Activated CD8-positive, alpha-beta T cell treated with anti-CD3 and anti-CD28 coated beads for 36 hours (primary cell): Measurements from ENCODE around the gene PGLYRP1. TPM values are rescaled to one million over a fixed set of nuclear protein-coding genes. Genes with fewer than 3 reads are reported as not detected.

Source experiments
- ATAC-seq: fragments of 200-7000 bp; cut with Tn5 transposase; one replicate; pipeline ENCODE4 v1.10.0; 2021; ENCODE audit warnings: mild to moderate bottlenecking, moderate library complexity
- CTCF ChIA-PET: fragments of 350-600 bp; sonication (Branson Sonifier 250); formaldehyde crosslinking; loops from one replicate; lab custom pipeline; 2021; ENCODE audit warnings: antibody characterized with exemption; lab: Charles Lee
- POLR2A ChIA-PET: fragments of 350-600 bp; sonication (Branson Sonifier 250); formaldehyde crosslinking; loops from one replicate; lab custom pipeline; 2021; ENCODE audit warnings: antibody characterized with exemption; lab: Charles Lee
- DNase-seq: peaks from one replicate; pipeline ENCODE4 v3.0.0-alpha.2; 2020
- H3K27ac Mint-ChIP-seq: one replicate; pipeline ENCODE4 v1.8.0; 2021; ENCODE audit warnings: mild to moderate bottlenecking, mixed read lengths
- H3K27me3 Mint-ChIP-seq: one replicate; pipeline ENCODE4 v1.8.0; 2021; ENCODE audit warnings: mixed read lengths
- H3K36me3 Mint-ChIP-seq: one replicate; pipeline ENCODE4 v1.8.0; 2021; ENCODE audit warnings: low read depth, mixed read lengths
- H3K4me1 Mint-ChIP-seq: one replicate; pipeline ENCODE4 v1.8.0; 2021; ENCODE audit warnings: low read depth, mixed read lengths
- H3K4me3 Mint-ChIP-seq: one replicate; pipeline ENCODE4 v1.8.0; 2021; ENCODE audit warnings: mild to moderate bottlenecking, moderate library complexity, mixed read lengths
- H3K9me3 Mint-ChIP-seq: one replicate; pipeline ENCODE4 v1.8.0; 2021; ENCODE audit warnings: mixed read lengths
- CTCF ChIP-seq: fragments of 200-600 bp; IDR thresholded peaks from one replicate; pipeline ENCODE4 v1.8.0; 2022; ENCODE audit warnings: antibody characterized with exemption, mild to moderate bottlenecking
- intact Hi-C: fragments of 100-400 bp; cut with micrococcal nuclease; formaldehyde crosslinking; loops from one replicate; pipeline ENCODE4 v1.10.0; 2022
- total RNA-seq, 2 experiments: library from RNA; stranded (reverse); gene quantifications; one replicate each; pipeline ENCODE4 v1.2.3, GENCODE V29; 2021

Gene PGLYRP1
- total RNA-seq, 2 experiments from 2014 or later = not detected

GRCh38 chr19:45981350-45981749, 41.5 kb downstream of the PGLYRP1 start:
- ATAC-seq (no peak), DNase-seq (no peak)
- ChIA-PET POLR2A (no interaction called here), CTCF (no interaction called here)
- H3K36me3 Mint-ChIP-seq = no peaks in the 10 kb centered on the region
- intact Hi-C loops = no loop called here
- no peaks in the 10 kb centered on the region for H3K4me1 Mint-ChIP-seq
- H3K27me3 Mint-ChIP-seq = peaks cover 16% of the 10 kb centered on the region
- no peak overlapping the region for H3K27ac Mint-ChIP-seq
- TF ChIP-seq CTCF = no peak
- H3K9me3 Mint-ChIP-seq = peaks cover 2% of the 10 kb centered on the region
- H3K4me3 Mint-ChIP-seq = no peak overlapping the region

- DNase-seq (no peak), ATAC-seq (no peak)
- TF ChIP-seq CTCF = no peak
- H3K27ac Mint-ChIP-seq = no peak overlapping the region
- ChIA-PET CTCF (no interaction called here), POLR2A (no interaction called here)
- intact Hi-C loops = no loop called here
- no peaks in the 10 kb centered on the region for H3K36me3 Mint-ChIP-seq
- H3K9me3 Mint-ChIP-seq = no peaks in the 10 kb centered on the region
- H3K4me1 Mint-ChIP-seq = no peaks in the 10 kb centered on the region
- H3K27me3 Mint-ChIP-seq = peaks cover 28% of the 10 kb centered on the region
- no peak overlapping the region for H3K4me3 Mint-ChIP-seq
Measured at GRCh38 chr19:45978156-45978555, 44.7 kb downstream of the PGLYRP1 start.

GRCh38 chr19:45976178-45976577, 46.7 kb downstream of the PGLYRP1 start:
- CTCF ChIA-PET = interaction anchor here (0.7 kb wide), 1 partner anchor 52 kb away, joined by 3 read pairs; no protein-coding TSS in a partner anchor
- no peak overlapping the region for H3K4me3 Mint-ChIP-seq
- no peak for ATAC-seq

GRCh38 chr19:45975306-45976070, 47.4 kb downstream of the PGLYRP1 start:
- H3K27ac Mint-ChIP-seq = no peak overlapping the region
- intact Hi-C loops = no loop called here
- DNase-seq (no peak), ATAC-seq (no peak)
- H3K9me3 Mint-ChIP-seq = no peaks in the 10 kb centered on the region
- TF ChIP-seq CTCF = no peak
- peaks cover 37% of the 10 kb centered on the region for H3K27me3 Mint-ChIP-seq
- no peak overlapping the region for H3K4me3 Mint-ChIP-seq
- H3K36me3 Mint-ChIP-seq = no peaks in the 10 kb centered on the region
- H3K4me1 Mint-ChIP-seq = peaks cover 13% of the 10 kb centered on the region
- CTCF ChIA-PET = interaction anchor here (0.7 kb wide), 1 partner anchor 53 kb away, joined by 3 read pairs; no protein-coding TSS in a partner anchor
- POLR2A ChIA-PET = interaction anchor here (0.6 kb wide), 2 partner anchors 162 to 170 kb away, joined by 3 to 6 read pairs; no protein-coding TSS in a partner anchor

More at GRCh38 chr19:45976178-45976577, 46.7 kb downstream of the PGLYRP1 start:
- H3K27ac Mint-ChIP-seq = no peak overlapping the region
- intact Hi-C loops = no loop called here
- H3K4me1 Mint-ChIP-seq = peaks cover 11% of the 10 kb centered on the region
- DNase-seq = no peak
- POLR2A ChIA-PET = interaction anchor here (0.6 kb wide), 1 partner anchor 162 kb away, joined by 3 read pairs; no protein-coding TSS in a partner anchor
- peaks cover 37% of the 10 kb centered on the region for H3K27me3 Mint-ChIP-seq
- no peak for TF ChIP-seq CTCF
- H3K36me3 Mint-ChIP-seq = no peaks in the 10 kb centered on the region
- no peaks in the 10 kb centered on the region for H3K9me3 Mint-ChIP-seq
